Natural killer cell (primary cell): ENCODE measurements around the gene POP4. TPM values are rescaled to one million over a fixed set of nuclear protein-coding genes. Genes with fewer than 3 reads are reported as not detected.

Experiments
- ATAC-seq, 3 donors: fragments of 150-1000 bp in 2 of 3; fragments of 200-7000 bp in 1 of 3; cut with Tn5 transposase; 1 replicate in 1 of 3; 2 replicates in 2 of 3; pipeline ENCODE4 v1.10.0; 2021; ENCODE audit warnings: mild to moderate bottlenecking in 2 of 3, moderate library complexity in 2 of 3
- DNase-seq, 2 donors: peaks; one replicate each; pipeline versions ENCODE4 v3.0.0 to v3.0.0-alpha.2; 2013 to 2021; ENCODE audit warnings: mixed read lengths in 1 of 2
- H3K27ac ChIP-seq: one replicate; pipeline ENCODE4 v1.5.1; 2013; ENCODE audit warnings: mild to moderate bottlenecking, low read length
- H3K27me3 ChIP-seq: one replicate; pipeline ENCODE4 v1.6.1; 2013; ENCODE audit warnings: low read length; ENCODE audit not compliant: control insufficient read depth, insufficient read depth
- H3K36me3 ChIP-seq: one replicate; pipeline ENCODE4 v1.6.1; 2013; ENCODE audit warnings: low read length; ENCODE audit not compliant: control insufficient read depth, insufficient read depth
- H3K4me1 ChIP-seq: one replicate; pipeline ENCODE4 v1.6.1; 2013; ENCODE audit warnings: low read length; ENCODE audit not compliant: control insufficient read depth, insufficient read depth
- H3K4me3 ChIP-seq: one replicate; pipeline ENCODE4 v1.5.1; 2013; ENCODE audit warnings: low read length
- H3K9me3 ChIP-seq: one replicate; pipeline ENCODE4 v1.6.1; 2013; ENCODE audit warnings: low read length; ENCODE audit not compliant: control insufficient read depth, insufficient read depth
- H3K27ac Mint-ChIP-seq, 2 donors: one replicate each; pipeline ENCODE4 v1.8.0; 2022; ENCODE audit warnings: mild to moderate bottlenecking in 2 of 2, mixed read lengths in 2 of 2, moderate library complexity in 1 of 2
- H3K27me3 Mint-ChIP-seq, 2 donors: one replicate each; pipeline ENCODE4 v1.8.0; 2022; ENCODE audit warnings: low read depth in 2 of 2, mixed read lengths in 2 of 2
- H3K36me3 Mint-ChIP-seq: one replicate; pipeline ENCODE4 v1.8.0; 2022; ENCODE audit warnings: mixed read lengths
- H3K4me1 Mint-ChIP-seq, 2 donors: one replicate each; pipeline ENCODE4 v1.8.0; 2022; ENCODE audit warnings: mixed read lengths in 2 of 2
- H3K4me3 Mint-ChIP-seq: one replicate; pipeline ENCODE4 v1.8.0; 2022; ENCODE audit warnings: mild to moderate bottlenecking, moderate library complexity, mixed read lengths
- H3K9me3 Mint-ChIP-seq, 2 donors: one replicate each; pipeline ENCODE4 v1.8.0; 2022; ENCODE audit warnings: mixed read lengths in 2 of 2
- WGBS: methylation state at CpG from one replicate; pipeline ENCODE4 v1.1.7; 2013; ENCODE audit warnings: missing lambda C conversion rate; ENCODE audit not compliant: insufficient coverage; 5-methylcytosine and 5-hydroxymethylcytosine counted together
- intact Hi-C: fragments of 100-400 bp; cut with micrococcal nuclease; formaldehyde crosslinking; loops from one replicate; pipeline ENCODE4 v1.14.2; 2022
- total RNA-seq, 4 donors: library from RNA; stranded (reverse); fragments of 120-200 nt in 1 of 4; gene quantifications; one replicate each; pipeline versions ENCODE4 v1.2.3 to v1.2.4, GENCODE V29; 2013 to 2022
- TF ChIP-seq, protein P1 (sequence below): fragments of 200-600 bp; IDR thresholded peaks from one replicate; pipeline ENCODE4 v1.8.0; 2022; ENCODE audit warnings: antibody characterized with exemption

POP4 gene
- total RNA-seq, 3 donors from 2014 or later (not counting 1 experiment from before 2014, with no cell fraction given): 46.4 to 60.1 (median 46.4) TPM

GRCh38 chr19:29630655-29631054 is 24.6 kb downstream of the POP4 start:
- intact Hi-C loops: no loop called here
- Histone ChIP-seq H3K4me1 (peaks cover 19% of the 10 kb centered on the region), H3K36me3 (no peaks in the 10 kb centered on the region), H3K27me3 (no peaks in the 10 kb centered on the region), H3K27ac (no peak overlapping the region), H3K9me3 (no peaks in the 10 kb centered on the region), H3K4me3 (no peak overlapping the region)
- Mint-ChIP-seq H3K27ac (no peak overlapping the region), H3K4me1 (peaks cover 0 to 13% of the 10 kb centered on the region in 2 donors), H3K9me3 (no peaks in the 10 kb centered on the region), H3K27me3 (no peaks in the 10 kb centered on the region), H3K36me3 (no peaks in the 10 kb centered on the region), H3K4me3 (no peak overlapping the region)
- TF ChIP-seq, protein P1, sequence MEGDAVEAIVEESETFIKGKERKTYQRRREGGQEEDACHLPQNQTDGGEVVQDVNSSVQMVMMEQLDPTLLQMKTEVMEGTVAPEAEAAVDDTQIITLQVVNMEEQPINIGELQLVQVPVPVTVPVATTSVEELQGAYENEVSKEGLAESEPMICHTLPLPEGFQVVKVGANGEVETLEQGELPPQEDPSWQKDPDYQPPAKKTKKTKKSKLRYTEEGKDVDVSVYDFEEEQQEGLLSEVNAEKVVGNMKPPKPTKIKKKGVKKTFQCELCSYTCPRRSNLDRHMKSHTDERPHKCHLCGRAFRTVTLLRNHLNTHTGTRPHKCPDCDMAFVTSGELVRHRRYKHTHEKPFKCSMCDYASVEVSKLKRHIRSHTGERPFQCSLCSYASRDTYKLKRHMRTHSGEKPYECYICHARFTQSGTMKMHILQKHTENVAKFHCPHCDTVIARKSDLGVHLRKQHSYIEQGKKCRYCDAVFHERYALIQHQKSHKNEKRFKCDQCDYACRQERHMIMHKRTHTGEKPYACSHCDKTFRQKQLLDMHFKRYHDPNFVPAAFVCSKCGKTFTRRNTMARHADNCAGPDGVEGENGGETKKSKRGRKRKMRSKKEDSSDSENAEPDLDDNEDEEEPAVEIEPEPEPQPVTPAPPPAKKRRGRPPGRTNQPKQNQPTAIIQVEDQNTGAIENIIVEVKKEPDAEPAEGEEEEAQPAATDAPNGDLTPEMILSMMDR: no peak
- no peak for ATAC-seq
- DNase-seq: no peak
- WGBS: 89% methylated on average over 2 of the region's 2 CpGs

DNA sequence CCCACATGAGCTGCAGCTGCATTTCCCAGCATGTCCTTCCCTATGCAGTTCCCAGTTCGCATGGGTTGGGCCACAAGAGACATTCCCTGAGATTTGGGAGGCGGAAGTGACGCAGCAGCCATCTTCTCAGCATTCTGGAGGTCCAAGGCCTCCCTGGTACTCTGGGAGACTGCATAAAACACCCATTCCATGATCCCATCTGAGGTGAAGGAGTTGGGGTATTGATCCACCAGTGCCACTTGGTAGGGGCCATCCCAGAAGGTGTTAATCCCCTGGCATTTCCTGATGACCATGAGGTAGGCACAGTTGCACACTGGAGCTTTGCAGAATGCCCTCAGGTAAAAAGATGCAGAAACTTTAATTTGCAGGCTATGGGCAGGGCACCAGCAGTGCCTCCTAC is 25.4 kb downstream of the POP4 start:
- H3K27me3 Mint-ChIP-seq: no peaks in the 10 kb centered on the region
- Histone ChIP-seq H3K4me1 (peaks cover 17% of the 10 kb centered on the region), H3K4me3 (no peak overlapping the region), H3K27ac (no peak overlapping the region), H3K36me3 (no peaks in the 10 kb centered on the region), H3K27me3 (no peaks in the 10 kb centered on the region), H3K9me3 (no peaks in the 10 kb centered on the region)
- no peak for DNase-seq
- H3K4me3 Mint-ChIP-seq: no peak overlapping the region
- TF ChIP-seq, protein P1: no peak
- ATAC-seq: no peak
- intact Hi-C loops: no loop called here
- 94% methylated on average over 3 of the region's 3 CpGs for WGBS
- no peaks in the 10 kb centered on the region for H3K9me3 Mint-ChIP-seq
- H3K36me3 Mint-ChIP-seq: no peaks in the 10 kb centered on the region
- peaks cover 0 to 13% of the 10 kb centered on the region in 2 donors for H3K4me1 Mint-ChIP-seq
- no peak overlapping the region for H3K27ac Mint-ChIP-seq

DNA sequence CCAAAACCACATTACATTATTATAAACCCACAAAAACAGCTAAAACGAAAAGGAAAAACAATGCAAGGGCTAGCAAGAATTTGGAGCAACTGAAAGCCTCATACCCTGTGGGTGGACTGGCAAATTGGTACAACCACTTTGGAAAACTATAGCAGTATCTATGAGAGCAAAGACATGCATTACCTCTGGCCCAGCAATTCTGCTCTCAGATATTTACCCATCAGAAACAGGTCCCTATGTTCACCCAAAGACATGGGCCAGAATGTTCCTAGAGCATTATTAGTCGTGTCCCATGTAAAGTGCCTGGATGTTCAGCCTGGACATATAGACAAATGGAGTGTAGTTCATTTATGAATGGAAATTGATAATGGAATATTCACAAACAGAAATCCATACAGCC is 27.9 kb downstream of the POP4 start:
- ATAC-seq: no peak
- intact Hi-C loops: no loop called here
- Mint-ChIP-seq H3K27me3 (no peaks in the 10 kb centered on the region), H3K4me1 (no peaks in the 10 kb centered on the region), H3K4me3 (no peak overlapping the region), H3K27ac (no peak overlapping the region), H3K9me3 (no peaks in the 10 kb centered on the region), H3K36me3 (no peaks in the 10 kb centered on the region)
- Histone ChIP-seq H3K9me3 (no peaks in the 10 kb centered on the region), H3K4me3 (no peak overlapping the region), H3K27me3 (no peaks in the 10 kb centered on the region), H3K27ac (no peak overlapping the region), H3K36me3 (no peaks in the 10 kb centered on the region), H3K4me1 (no peaks in the 10 kb centered on the region)
- DNase-seq: no peak
- 40% methylated on average over 1 of the region's 2 CpGs for WGBS
- TF ChIP-seq, protein P1: no peak

DNA sequence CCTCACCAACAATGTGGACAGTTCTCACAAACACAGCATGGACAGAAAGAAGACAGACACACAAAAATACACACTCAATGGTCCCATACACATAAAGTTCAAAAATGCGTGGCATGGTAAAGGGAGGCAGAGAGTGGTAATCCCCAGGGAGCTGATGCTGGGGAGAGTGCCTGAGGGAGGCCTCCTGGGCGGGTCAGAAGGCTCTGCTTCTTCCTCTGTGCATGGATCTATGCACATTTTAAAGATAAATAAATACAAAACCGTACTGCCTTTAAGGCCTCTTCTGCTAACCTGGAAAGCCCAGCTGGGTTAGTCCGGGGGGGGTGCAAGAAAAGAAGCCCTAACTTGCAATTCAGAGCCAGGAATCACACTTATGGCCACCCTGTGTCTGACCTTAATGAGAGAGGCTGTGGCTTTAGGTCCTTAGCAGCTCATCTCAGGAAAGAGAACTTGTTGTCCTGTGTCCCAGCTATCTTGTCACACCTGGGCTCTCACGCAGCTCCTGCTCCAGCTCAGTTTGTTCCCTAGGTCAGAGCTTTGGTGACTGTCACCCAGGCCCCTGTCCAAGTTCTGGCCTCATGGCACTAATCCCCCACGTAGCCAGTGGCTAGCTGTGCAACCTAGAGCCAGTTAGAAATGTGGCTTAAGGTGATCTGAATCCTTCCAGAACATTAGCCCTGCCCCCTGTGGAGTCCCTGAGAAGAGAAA is 28.5 kb downstream of the POP4 start:
- no peak overlapping the region for H3K4me3 ChIP-seq

More for the DNA sequence above, 28.5 kb downstream of the POP4 start:
- TF ChIP-seq, protein P1: no peak
- no peaks in the 10 kb centered on the region for H3K9me3 Mint-ChIP-seq
- no peak for DNase-seq
- no peaks in the 10 kb centered on the region for H3K4me1 Mint-ChIP-seq
- no peaks in the 10 kb centered on the region for H3K27me3 ChIP-seq
- no peak overlapping the region for H3K27ac Mint-ChIP-seq
- H3K36me3 Mint-ChIP-seq: no peaks in the 10 kb centered on the region
- intact Hi-C loops: no loop called here
- H3K4me1 ChIP-seq: no peaks in the 10 kb centered on the region
- H3K36me3 ChIP-seq: no peaks in the 10 kb centered on the region
- 83% methylated on average over 5 of the region's 6 CpGs for WGBS
- ATAC-seq: no peak
- H3K27me3 Mint-ChIP-seq: no peaks in the 10 kb centered on the region
- H3K4me3 Mint-ChIP-seq: no peak overlapping the region
- no peaks in the 10 kb centered on the region for H3K9me3 ChIP-seq
- H3K27ac ChIP-seq: no peak overlapping the region
